NCI-H2227 (cell line): ENCODE results near the gene FKBP8.

Experiments
- DNase-seq: peaks from one replicate; lab custom pipeline; 2025; ENCODE audit not compliant: unreplicated experiment; lab: John Stamatoyannopoulos, UW

FKBP8 gene

GRCh38 chr19:18522124-18522861 is 21.1 kb downstream of the FKBP8 start:
- peak; percentile 99 for DNase-seq

- no peak for DNase-seq
These were observed 21.7 kb downstream of the FKBP8 start, which contains the start of gene ELL for GRCh38 chr19:18521692-18522123. ELL (minus strand) TSS chr19:18522070; CDS start chr19:18522055, 15 bp downstream.

GRCh38 chr19:18520848-18521691 is 22.3 kb downstream of the FKBP8 start:
- DNase-seq: no peak

GRCh38 chr19:18519962-18520847 is 23.2 kb downstream of the FKBP8 start:
- peak; percentile 50 for DNase-seq

GRCh38 chr19:18518639-18519038 is 24.7 kb downstream of the FKBP8 start:
- no peak for DNase-seq

- no peak for DNase-seq
These were observed 25.8 kb downstream of the FKBP8 start for GRCh38 chr19:18517606-18518005.

GRCh38 chr19:18515959-18516358 is 27.4 kb downstream of the FKBP8 start:
- no peak for DNase-seq

GRCh38 chr19:18514800-18515682 is 28.3 kb downstream of the FKBP8 start:
- DNase-seq: peak; percentile 17

- no peak for DNase-seq
These were observed 29.5 kb downstream of the FKBP8 start for GRCh38 chr19:18513868-18514267.

- DNase-seq: no peak
These were observed 33.2 kb downstream of the FKBP8 start for GRCh38 chr19:18510216-18510615.

GRCh38 chr19:18508585-18508984 is 34.8 kb downstream of the FKBP8 start:
- DNase-seq: no peak

GRCh38 chr19:18507727-18508440 is 35.5 kb downstream of the FKBP8 start:
- no peak for DNase-seq

GRCh38 chr19:18507021-18507726 is 36.2 kb downstream of the FKBP8 start:
- no peak for DNase-seq

- no peak for DNase-seq
These were observed 37.1 kb downstream of the FKBP8 start for GRCh38 chr19:18506101-18506930.

- DNase-seq: no peak
These were observed 38.3 kb downstream of the FKBP8 start for GRCh38 chr19:18504886-18505610.

GRCh38 chr19:18503971-18504885 is 39.1 kb downstream of the FKBP8 start:
- no peak for DNase-seq
